ENCODE results near the gene HSF5. TPM values are rescaled to one million over a fixed set of nuclear protein-coding genes. Genes with fewer than 3 reads are reported as not detected.

The HSF5 gene
- total and polyA plus RNA-seq, 2 of the 13 experiments (the other 11 are each of a cell fraction or from before 2014, with no cell fraction given), result not detected

DNA sequence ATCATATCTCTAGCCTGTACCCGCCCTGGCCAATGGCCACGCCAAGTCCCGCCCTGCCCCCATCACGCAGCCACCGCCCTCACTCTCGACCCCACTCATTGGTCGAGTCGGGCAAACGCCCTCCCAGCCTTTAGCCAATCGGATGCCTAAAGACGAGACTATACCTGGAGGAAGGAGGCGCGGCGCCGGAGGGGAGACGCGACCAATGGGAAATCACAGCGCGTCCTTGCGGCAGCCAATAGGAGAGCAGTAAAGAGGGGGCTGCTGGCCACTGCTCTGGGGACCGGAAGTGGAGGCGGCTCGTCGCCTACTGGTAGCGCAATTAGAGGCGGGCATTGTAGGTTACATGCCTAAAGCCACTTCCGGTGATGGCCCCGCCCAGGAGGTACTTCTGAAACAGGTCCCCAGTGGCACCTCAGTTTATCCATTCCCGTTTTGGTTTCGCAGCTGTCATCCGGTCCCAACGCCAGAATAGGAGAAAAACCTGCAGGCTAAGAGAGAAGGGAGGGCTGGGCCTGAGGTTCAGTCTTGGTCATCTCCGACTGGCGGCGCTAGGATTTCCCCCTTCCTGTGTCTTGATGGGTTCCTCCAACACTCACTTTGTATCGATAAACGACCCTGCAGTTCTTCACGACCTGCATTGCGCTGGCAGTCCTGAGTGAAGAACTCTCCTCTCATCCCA, 29.9 kb upstream of the HSF5 start (continued):
- no peak for TF ChIP-seq PAXIP1 (CRISPR knock-in tag; conservative IDR thresholded peaks at IDR 0.05)
- TF ChIP-seq ZNF430 (CRISPR knock-in tag; IDR thresholded peaks at IDR 0.05), result no peak
- TF ChIP-seq ZNF839 (CRISPR knock-in tag; IDR thresholded peaks at IDR 0.05; ENCODE audit: borderline replicate concordance), result peak; percentile 80; the same call in 1 of the 2 replicates
- 0 out of 2 replicates have a peak, but pooled peaks have one; percentile 85 for TF ChIP-seq RARG (CRISPR knock-in tag; IDR thresholded peaks at IDR 0.05; ENCODE audit: low read depth)
- peak; percentile 65 for TF ChIP-seq ZNF629 (CRISPR knock-in tag; conservative IDR thresholded peaks at IDR 0.05)
- TF ChIP-seq ZNF749 (CRISPR knock-in tag; IDR thresholded peaks at IDR 0.05; ENCODE audit: borderline replicate concordance), result no peak
- no peak for TF ChIP-seq HOXA9 (CRISPR knock-in tag; IDR thresholded peaks at IDR 0.05; ENCODE audit: borderline replicate concordance)
- TF ChIP-seq NCOR1 (IDR thresholded peaks at IDR 0.05; ENCODE audit: borderline replicate concordance, low read length), result peak; percentile 36; the same call in 1 of the 2 replicates
- TF ChIP-seq CBX1 (IDR thresholded peaks at IDR 0.05; ENCODE audit: low read depth), result peak; percentile 21
- no peak for TF ChIP-seq JDP2 (CRISPR knock-in tag; IDR thresholded peaks at IDR 0.05; ENCODE audit: borderline replicate concordance)
- no peak for TF ChIP-seq TMF1 (CRISPR knock-in tag; IDR thresholded peaks at IDR 0.05; ENCODE audit: low read depth)
- TF ChIP-seq HIVEP1 (CRISPR knock-in tag; IDR thresholded peaks at IDR 0.05), result no peak
- 0 out of 2 replicates have a peak, but pooled peaks have one; percentile 1 for TF ChIP-seq ISL2 (CRISPR knock-in tag; IDR thresholded peaks at IDR 0.05)
- TF ChIP-seq ZNF879 (CRISPR knock-in tag; IDR thresholded peaks at IDR 0.05), result no peak
- no peak for TF ChIP-seq ZNF44 (CRISPR knock-in tag; IDR thresholded peaks at IDR 0.05)
- TF ChIP-seq ZNF329 (CRISPR knock-in tag; IDR thresholded peaks at IDR 0.05; ENCODE audit: low read depth), result no peak
- TF ChIP-seq MED1 (CRISPR knock-in tag; IDR thresholded peaks at IDR 0.05), result no peak; the same call in 1 of the 2 replicates
- TF ChIP-seq PRDM10 (CRISPR knock-in tag; IDR thresholded peaks at IDR 0.05; ENCODE audit: low read depth), result peak; percentile 89
- TF ChIP-seq ZNF292 (CRISPR knock-in tag; IDR thresholded peaks at IDR 0.05; ENCODE audit: borderline replicate concordance, low read depth), result no peak
- TF ChIP-seq ZNF567 (CRISPR knock-in tag; IDR thresholded peaks at IDR 0.05; ENCODE audit: borderline replicate concordance), result 0 out of 2 replicates have a peak, but pooled peaks have one; percentile 51
- TF ChIP-seq, protein P1, sequence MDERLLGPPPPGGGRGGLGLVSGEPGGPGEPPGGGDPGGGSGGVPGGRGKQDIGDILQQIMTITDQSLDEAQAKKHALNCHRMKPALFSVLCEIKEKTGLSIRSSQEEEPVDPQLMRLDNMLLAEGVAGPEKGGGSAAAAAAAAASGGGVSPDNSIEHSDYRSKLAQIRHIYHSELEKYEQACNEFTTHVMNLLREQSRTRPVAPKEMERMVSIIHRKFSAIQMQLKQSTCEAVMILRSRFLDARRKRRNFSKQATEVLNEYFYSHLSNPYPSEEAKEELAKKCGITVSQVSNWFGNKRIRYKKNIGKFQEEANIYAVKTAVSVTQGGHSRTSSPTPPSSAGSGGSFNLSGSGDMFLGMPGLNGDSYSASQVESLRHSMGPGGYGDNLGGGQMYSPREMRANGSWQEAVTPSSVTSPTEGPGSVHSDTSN (CRISPR knock-in tag; IDR thresholded peaks at IDR 0.05), result no peak
- TF ChIP-seq ZSCAN12 (CRISPR knock-in tag; IDR thresholded peaks at IDR 0.05), result no peak
- no peak for TF ChIP-seq GPN1 (CRISPR knock-in tag; IDR thresholded peaks at IDR 0.05; ENCODE audit: borderline replicate concordance)

All from HepG2 (cell line).